Measurements from ENCODE around the gene TRPM5. TPM values are rescaled to one million over a fixed set of nuclear protein-coding genes. Genes with fewer than 3 reads are reported as not detected.

Gene TRPM5
- total RNA-seq, 1 experiment from 2014 or later: not detected

GRCh38 chr11:2421996-2422395 lies 22.3 kb downstream of the TRPM5 start:
- peaks cover 55% of the 10 kb centered on the region for H3K27me3 ChIP-seq (replicated peaks)
- H3K9me3 ChIP-seq (replicated peaks): no peaks in the 10 kb centered on the region; the same call in 1 of the 2 replicates
- no peak for DNase-seq (ENCODE audit: low read depth in 1 of 2, low spot score in 2 of 2)
- 0 out of 2 replicates have a peak, but pooled peaks cover 4% of the 10 kb centered on the region for H3K4me1 ChIP-seq (replicated peaks)
- H3K36me3 ChIP-seq: no peaks in the 10 kb centered on the region
- no peak overlapping the region for H3K4me3 ChIP-seq
- H3K27ac ChIP-seq: no peak overlapping the region

DNA sequence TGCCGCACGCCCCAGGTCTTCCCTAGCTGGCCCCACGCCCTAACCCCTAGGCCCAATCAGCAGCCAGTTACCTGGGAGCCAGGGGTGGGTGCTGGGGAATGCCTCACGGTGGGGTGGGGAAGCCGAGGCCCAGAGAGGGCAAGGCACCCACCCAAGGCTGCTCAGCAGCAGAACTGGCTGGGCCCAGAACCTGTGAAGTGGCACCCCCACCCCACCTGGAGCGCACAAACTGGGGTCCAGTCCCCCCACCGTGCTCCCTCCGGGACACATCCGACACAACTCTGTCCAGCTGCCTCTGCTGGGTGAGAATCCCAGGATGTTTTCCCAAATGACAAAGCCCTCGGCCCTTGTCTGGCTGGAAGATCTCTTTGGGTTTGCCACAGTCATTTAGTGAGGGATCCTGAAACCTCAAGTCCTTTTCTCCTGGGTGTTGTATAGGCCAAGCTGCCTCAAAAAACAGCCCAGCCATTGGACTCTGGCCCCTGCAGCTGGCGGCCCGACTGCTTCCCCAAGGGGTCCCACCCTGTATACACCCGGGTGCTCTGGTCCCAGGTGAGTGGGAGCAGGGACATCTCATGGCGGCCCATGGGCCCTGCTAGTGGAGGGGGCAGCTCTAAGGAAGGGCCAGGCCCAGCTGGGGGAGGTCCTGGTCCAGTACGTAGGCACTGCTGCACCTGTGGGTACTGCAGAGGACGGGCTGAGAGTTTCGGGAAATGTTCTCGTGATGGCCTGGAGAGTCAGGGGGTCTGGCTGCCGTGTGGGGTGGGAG lies 22.9 kb downstream of the TRPM5 start:
- no peak overlapping the region for H3K27ac ChIP-seq
- DNase-seq (ENCODE audit: low read depth in 1 of 2, low spot score in 2 of 2): no peak

GRCh38 chr11:2420502-2421225 lies 23.6 kb downstream of the TRPM5 start:
- Histone ChIP-seq H3K36me3 (no peaks in the 10 kb centered on the region), H3K27me3 (replicated peaks) (peaks cover 60% of the 10 kb centered on the region), H3K9me3 (replicated peaks) (no peaks in the 10 kb centered on the region; the same call in 1 of the 2 replicates), H3K4me3 (no peak overlapping the region), H3K4me1 (replicated peaks) (0 out of 2 replicates have a peak, but pooled peaks cover 4% of the 10 kb centered on the region), H3K27ac (no peak overlapping the region)
- peak; percentile 76 for DNase-seq (ENCODE audit: low read depth in 1 of 2, low spot score in 2 of 2)

More for the DNA sequence above, 22.9 kb downstream of the TRPM5 start:
- no peaks in the 10 kb centered on the region; the same call in 1 of the 2 replicates for H3K9me3 ChIP-seq (replicated peaks)
- peaks cover 58% of the 10 kb centered on the region for H3K27me3 ChIP-seq (replicated peaks)
- H3K36me3 ChIP-seq: no peaks in the 10 kb centered on the region
- 0 out of 2 replicates have a peak, but pooled peaks cover 4% of the 10 kb centered on the region for H3K4me1 ChIP-seq (replicated peaks)
- no peak overlapping the region for H3K4me3 ChIP-seq

- DNase-seq (ENCODE audit: low read depth in 1 of 2, low spot score in 2 of 2): peak; percentile 62 to 81
- Histone ChIP-seq H3K9me3 (replicated peaks) (no peaks in the 10 kb centered on the region; the same call in 1 of the 2 replicates), H3K4me3 (no peak overlapping the region), H3K36me3 (no peaks in the 10 kb centered on the region), H3K4me1 (replicated peaks) (0 out of 2 replicates have a peak, but pooled peaks cover 4% of the 10 kb centered on the region), H3K27ac (no peak overlapping the region), H3K27me3 (replicated peaks) (peaks cover 52% of the 10 kb centered on the region)
These were observed 24.4 kb downstream of the TRPM5 start for GRCh38 chr11:2419638-2420501.

GRCh38 chr11:2418693-2419360 lies 25.5 kb downstream of the TRPM5 start:
- H3K36me3 ChIP-seq: no peaks in the 10 kb centered on the region
- H3K27ac ChIP-seq: no peak overlapping the region
- H3K4me1 ChIP-seq (replicated peaks): 0 out of 2 replicates have a peak, but pooled peaks cover 4% of the 10 kb centered on the region
- no peak for DNase-seq (ENCODE audit: low read depth in 1 of 2, low spot score in 2 of 2)
- H3K9me3 ChIP-seq (replicated peaks): no peaks in the 10 kb centered on the region; the same call in 1 of the 2 replicates
- peaks cover 42% of the 10 kb centered on the region for H3K27me3 ChIP-seq (replicated peaks)
- no peak overlapping the region for H3K4me3 ChIP-seq

GRCh38 chr11:2417856-2418692 lies 26.2 kb downstream of the TRPM5 start:
- Histone ChIP-seq H3K9me3 (replicated peaks) (no peaks in the 10 kb centered on the region; the same call in 1 of the 2 replicates), H3K27me3 (replicated peaks) (peaks cover 35% of the 10 kb centered on the region), H3K27ac (no peak overlapping the region), H3K4me3 (no peak overlapping the region), H3K36me3 (no peaks in the 10 kb centered on the region), H3K4me1 (replicated peaks) (0 out of 2 replicates have a peak, but pooled peaks cover 4% of the 10 kb centered on the region)
- DNase-seq (ENCODE audit: low read depth in 1 of 2, low spot score in 2 of 2): no peak

DNA sequence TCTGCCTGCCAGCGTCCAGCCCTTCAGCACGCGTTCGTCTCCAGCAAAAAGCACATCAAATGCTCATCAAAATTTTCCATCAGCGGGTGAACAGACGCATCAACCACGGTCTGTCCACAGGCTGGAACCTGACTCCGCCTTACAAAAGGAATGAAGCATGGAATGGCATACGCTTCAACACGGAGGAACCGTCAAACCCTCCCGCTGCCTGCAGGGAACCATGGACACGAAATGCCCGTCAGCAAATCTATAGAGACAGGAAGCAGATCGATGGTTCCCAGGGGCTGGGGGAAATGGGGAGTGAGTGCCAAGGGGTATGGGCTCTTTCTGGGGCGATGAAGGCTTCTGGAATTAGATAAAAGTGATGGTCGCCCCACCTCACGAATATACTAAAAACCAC lies 27.5 kb downstream of the TRPM5 start:
- Histone ChIP-seq H3K36me3 (no peaks in the 10 kb centered on the region), H3K4me3 (no peak overlapping the region), H3K27me3 (replicated peaks) (peaks cover 30% of the 10 kb centered on the region), H3K9me3 (replicated peaks) (no peaks in the 10 kb centered on the region; the same call in 1 of the 2 replicates), H3K4me1 (replicated peaks) (0 out of 2 replicates have a peak, but pooled peaks cover 4% of the 10 kb centered on the region), H3K27ac (no peak overlapping the region)
- no peak for DNase-seq (ENCODE audit: low read depth in 1 of 2, low spot score in 2 of 2)

DNA sequence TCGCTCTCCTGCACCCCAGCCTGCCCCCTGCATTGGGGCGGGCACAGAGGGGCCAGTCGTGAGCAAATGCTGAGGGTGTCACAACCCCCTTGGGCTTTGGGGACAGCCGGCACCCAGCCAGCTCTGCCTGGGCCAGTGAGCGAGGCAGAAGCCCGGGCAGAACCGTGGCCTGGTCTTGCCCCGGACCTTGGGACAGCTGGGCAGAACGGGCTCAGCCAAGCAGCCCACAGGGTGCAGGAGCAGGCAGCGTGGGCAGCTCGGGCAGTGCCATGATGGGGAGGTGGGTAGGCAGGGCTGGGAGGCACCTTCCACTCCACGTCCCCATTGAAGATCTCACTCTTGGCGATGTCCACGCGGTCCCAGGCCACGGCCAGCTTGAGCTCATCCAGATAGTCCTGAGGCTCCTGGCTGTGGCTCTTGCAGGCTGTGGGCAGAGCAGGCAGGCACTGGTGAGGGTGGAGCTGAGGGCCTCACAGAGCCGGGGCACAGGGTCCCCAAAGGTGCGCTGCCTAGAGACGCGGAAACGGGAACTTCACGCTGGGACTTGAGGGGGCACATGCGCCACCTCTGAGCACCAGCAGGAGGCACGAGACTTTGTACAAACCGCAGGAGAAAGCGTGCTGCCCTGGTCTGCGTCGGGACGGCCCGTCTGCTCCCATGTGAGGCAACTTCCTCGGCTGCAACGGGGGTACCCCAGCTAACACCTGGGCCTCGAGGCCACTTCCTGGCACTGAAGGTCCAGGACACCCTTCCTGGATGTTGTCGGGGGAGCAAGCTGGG lies 28.5 kb downstream of the TRPM5 start:
- Histone ChIP-seq H3K9me3 (replicated peaks) (no peaks in the 10 kb centered on the region; the same call in 1 of the 2 replicates), H3K4me3 (no peak overlapping the region), H3K27ac (no peak overlapping the region), H3K27me3 (replicated peaks) (peaks cover 21% of the 10 kb centered on the region), H3K4me1 (replicated peaks) (0 out of 2 replicates have a peak, but pooled peaks cover 4% of the 10 kb centered on the region), H3K36me3 (no peaks in the 10 kb centered on the region)
- no peak for DNase-seq (ENCODE audit: low read depth in 1 of 2, low spot score in 2 of 2)

GRCh38 chr11:2415171-2415570 lies 29.1 kb downstream of the TRPM5 start:
- Histone ChIP-seq H3K36me3 (no peaks in the 10 kb centered on the region), H3K27ac (no peak overlapping the region), H3K9me3 (replicated peaks) (no peaks in the 10 kb centered on the region; the same call in 1 of the 2 replicates), H3K27me3 (replicated peaks) (peaks cover 21% of the 10 kb centered on the region), H3K4me3 (no peak overlapping the region), H3K4me1 (replicated peaks) (0 out of 2 replicates have a peak, but pooled peaks cover 4% of the 10 kb centered on the region)
- no peak for DNase-seq (ENCODE audit: low read depth in 1 of 2, low spot score in 2 of 2)

- Histone ChIP-seq H3K4me1 (replicated peaks) (0 out of 2 replicates have a peak, but pooled peaks cover 4% of the 10 kb centered on the region), H3K27me3 (replicated peaks) (peaks cover 21% of the 10 kb centered on the region), H3K4me3 (no peak overlapping the region), H3K9me3 (replicated peaks) (no peaks in the 10 kb centered on the region; the same call in 1 of the 2 replicates), H3K27ac (no peak overlapping the region), H3K36me3 (no peaks in the 10 kb centered on the region)
- no peak for DNase-seq (ENCODE audit: low read depth in 1 of 2, low spot score in 2 of 2)
These were observed 29.7 kb downstream of the TRPM5 start for GRCh38 chr11:2414616-2415015.

DNA sequence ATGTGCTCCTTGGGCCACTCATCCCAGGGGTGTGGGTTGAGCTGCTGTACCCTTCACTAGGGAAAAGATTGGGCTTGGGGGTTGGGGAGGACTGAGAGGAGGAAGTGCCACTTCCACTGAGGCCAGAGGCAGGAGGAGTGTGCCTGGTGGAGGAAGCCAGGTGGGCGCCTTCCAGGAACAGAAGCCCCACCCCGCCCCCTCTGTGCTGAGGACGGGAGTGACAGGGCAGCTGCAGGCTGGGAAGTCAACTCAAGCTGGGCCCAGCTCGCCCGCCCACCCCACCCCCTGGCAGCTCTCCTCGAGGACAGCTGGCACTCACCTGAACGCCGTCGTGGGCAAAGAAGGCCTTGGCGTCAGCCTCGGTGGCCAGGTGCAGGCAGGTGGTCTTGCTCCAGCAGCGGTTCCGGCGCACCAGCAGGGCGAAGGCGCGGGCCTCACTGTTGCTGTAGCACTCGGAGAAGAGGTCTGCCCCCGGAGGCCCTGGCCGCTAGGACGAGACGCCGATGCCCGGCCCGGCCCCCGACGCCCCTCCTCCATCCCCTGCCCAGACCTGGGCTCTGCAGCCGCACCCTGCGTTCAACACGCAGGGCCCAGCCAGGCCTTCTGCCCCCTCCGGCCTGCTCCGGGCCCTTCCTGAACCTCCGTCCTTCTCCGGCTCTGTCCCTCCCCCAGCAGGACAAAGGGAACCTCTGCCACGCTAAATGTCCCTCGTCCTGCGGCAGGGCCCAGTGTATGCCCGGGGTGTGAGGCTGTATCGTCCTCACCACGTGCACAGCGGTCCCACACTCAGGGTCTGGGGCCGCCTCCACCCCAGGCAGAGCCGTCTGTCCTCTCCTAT lies 30.4 kb downstream of the TRPM5 start:
- Histone ChIP-seq H3K4me1 (replicated peaks) (0 out of 2 replicates have a peak, but pooled peaks cover 4% of the 10 kb centered on the region), H3K27me3 (replicated peaks) (peaks cover 21% of the 10 kb centered on the region), H3K9me3 (replicated peaks) (no peaks in the 10 kb centered on the region; the same call in 1 of the 2 replicates), H3K27ac (no peak overlapping the region), H3K36me3 (no peaks in the 10 kb centered on the region), H3K4me3 (no peak overlapping the region)
- no peak for DNase-seq (ENCODE audit: low read depth in 1 of 2, low spot score in 2 of 2)
